PC-9 (cell line): ENCODE results near the gene GTF3C1.

Experiments
- EZH2 ChIP-seq: fragments of 200-600 bp; sonication (generic); IDR thresholded peaks from 2 replicates; pipeline ENCODE4 v1.8.0; 2017; ENCODE audit warnings: antibody characterized with exemption, low read depth
- TF ChIP-seq, protein P1 (sequence below): fragments of 200-600 bp; sonication (generic); conservative IDR thresholded peaks from 2 replicates; pipeline ENCODE4 v1.6.1; 2017; ENCODE audit warnings: mixed run types, antibody characterized with exemption, mild to moderate bottlenecking, moderate library complexity

GRCh38 chr16:27486344-27486743 is 63.4 kb downstream of the GTF3C1 start:
- TF ChIP-seq, protein P1, sequence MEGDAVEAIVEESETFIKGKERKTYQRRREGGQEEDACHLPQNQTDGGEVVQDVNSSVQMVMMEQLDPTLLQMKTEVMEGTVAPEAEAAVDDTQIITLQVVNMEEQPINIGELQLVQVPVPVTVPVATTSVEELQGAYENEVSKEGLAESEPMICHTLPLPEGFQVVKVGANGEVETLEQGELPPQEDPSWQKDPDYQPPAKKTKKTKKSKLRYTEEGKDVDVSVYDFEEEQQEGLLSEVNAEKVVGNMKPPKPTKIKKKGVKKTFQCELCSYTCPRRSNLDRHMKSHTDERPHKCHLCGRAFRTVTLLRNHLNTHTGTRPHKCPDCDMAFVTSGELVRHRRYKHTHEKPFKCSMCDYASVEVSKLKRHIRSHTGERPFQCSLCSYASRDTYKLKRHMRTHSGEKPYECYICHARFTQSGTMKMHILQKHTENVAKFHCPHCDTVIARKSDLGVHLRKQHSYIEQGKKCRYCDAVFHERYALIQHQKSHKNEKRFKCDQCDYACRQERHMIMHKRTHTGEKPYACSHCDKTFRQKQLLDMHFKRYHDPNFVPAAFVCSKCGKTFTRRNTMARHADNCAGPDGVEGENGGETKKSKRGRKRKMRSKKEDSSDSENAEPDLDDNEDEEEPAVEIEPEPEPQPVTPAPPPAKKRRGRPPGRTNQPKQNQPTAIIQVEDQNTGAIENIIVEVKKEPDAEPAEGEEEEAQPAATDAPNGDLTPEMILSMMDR = no peak
- TF ChIP-seq EZH2 = no peak
